ENCODE data around the gene MAML2. TPM values are rescaled to one million over a fixed set of nuclear protein-coding genes. Genes with fewer than 3 reads are reported as not detected.

Gene MAML2
- total and polyA plus RNA-seq, 9 of the 15 experiments (the other 6 are each of a cell fraction or from before 2014, with no cell fraction given), result 0.79 to 6.8 (median 4.8) TPM

DNA sequence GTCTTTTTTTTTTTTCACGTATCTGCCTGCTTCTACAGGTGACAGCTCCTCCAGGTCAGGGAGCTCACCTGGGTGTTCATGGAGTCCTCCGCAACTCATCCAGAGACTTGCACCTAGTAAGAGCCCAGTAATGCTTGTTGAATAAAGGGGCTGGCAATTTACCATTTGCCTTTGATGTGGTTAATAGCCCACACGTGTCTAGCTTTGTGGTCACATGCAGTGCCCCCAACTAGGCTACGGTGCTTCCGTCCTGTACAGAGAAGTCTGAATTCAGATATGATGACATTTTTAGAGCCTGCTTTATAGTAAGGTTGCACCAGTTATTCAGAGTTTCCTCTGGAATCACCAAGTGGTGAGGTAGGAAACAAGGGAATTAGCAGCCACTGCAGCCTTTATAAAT lies 219.7 kb downstream of the MAML2 start:
- Histone ChIP-seq H3K9me3 (replicated peaks; ENCODE audit: control insufficient read depth, insufficient read depth, low read depth, low read length) (no peaks in the 10 kb centered on the region), H3K79me2 (ENCODE audit: control insufficient read depth, insufficient read depth, low read length) (no peaks in the 10 kb centered on the region), H4K20me1 (replicated peaks; ENCODE audit: control insufficient read depth, insufficient read depth, low read length) (no peaks in the 10 kb centered on the region), H3K4me2 (ENCODE audit: insufficient read depth, low read length) (no peak overlapping the region), H2AFZ (ENCODE audit: low read depth, low read length) (no peak overlapping the region), H3K27ac (ENCODE audit: extremely low read depth, low read depth, low read length) (no peak overlapping the region), H3K4me1 (replicated peaks in 1 of 2; ENCODE audit: control insufficient read depth in 2 of 2, insufficient read depth in 2 of 2, low read length in 2 of 2) (no peaks in the 10 kb centered on the region), H3K4me3 (no peak overlapping the region), H3K36me3 (ENCODE audit: control insufficient read depth, insufficient read depth, low read length) (no peaks in the 10 kb centered on the region), H3K9me1 (ENCODE audit: control insufficient read depth, insufficient read depth, low read length) (no peaks in the 10 kb centered on the region), H3K27me3 (ENCODE audit: control insufficient read depth in 2 of 2, insufficient read depth in 2 of 2, low read length in 2 of 2) (no peaks in the 10 kb centered on the region), H3K9ac (ENCODE audit: insufficient read depth in 1 of 2, low read depth in 2 of 2, low read length in 2 of 2) (no peak overlapping the region)
- in situ Hi-C loops (cut with MboI) (no loop called here), intact Hi-C loops (cut with micrococcal nuclease) (no loop called here)
- FAIRE-seq (no peak), DNase-seq (ENCODE audit: extremely low read depth in 1 of 4, low spot score in 3 of 4) (no peak), ATAC-seq (no peak)
- ChIA-PET CTCF (ENCODE audit: low intra/inter-chr PET ratio) (no interaction called here), POLR2A (no interaction called here)
- BruUV-seq (replicated peaks), result no TSS peak
- WGBS (ENCODE audit: insufficient coverage, low coverage, missing lambda C conversion rate), result 64% methylated on average over 5 of the region's 5 CpGs
- no peak for TF ChIP-seq SNRNP70 (optimal IDR thresholded peaks at IDR 0.05; ENCODE audit: low read depth, low read length)
- no peak for TF ChIP-seq ZNF184 (CRISPR knock-in tag; IDR thresholded peaks at IDR 0.05)
- no peak for TF ChIP-seq YBX1 (IDR thresholded peaks at IDR 0.05)
- TF ChIP-seq PCBP2 (IDR thresholded peaks at IDR 0.05; ENCODE audit: low read depth, low read length, poor library complexity, severe bottlenecking), result no peak
- TF ChIP-seq, protein P1, sequence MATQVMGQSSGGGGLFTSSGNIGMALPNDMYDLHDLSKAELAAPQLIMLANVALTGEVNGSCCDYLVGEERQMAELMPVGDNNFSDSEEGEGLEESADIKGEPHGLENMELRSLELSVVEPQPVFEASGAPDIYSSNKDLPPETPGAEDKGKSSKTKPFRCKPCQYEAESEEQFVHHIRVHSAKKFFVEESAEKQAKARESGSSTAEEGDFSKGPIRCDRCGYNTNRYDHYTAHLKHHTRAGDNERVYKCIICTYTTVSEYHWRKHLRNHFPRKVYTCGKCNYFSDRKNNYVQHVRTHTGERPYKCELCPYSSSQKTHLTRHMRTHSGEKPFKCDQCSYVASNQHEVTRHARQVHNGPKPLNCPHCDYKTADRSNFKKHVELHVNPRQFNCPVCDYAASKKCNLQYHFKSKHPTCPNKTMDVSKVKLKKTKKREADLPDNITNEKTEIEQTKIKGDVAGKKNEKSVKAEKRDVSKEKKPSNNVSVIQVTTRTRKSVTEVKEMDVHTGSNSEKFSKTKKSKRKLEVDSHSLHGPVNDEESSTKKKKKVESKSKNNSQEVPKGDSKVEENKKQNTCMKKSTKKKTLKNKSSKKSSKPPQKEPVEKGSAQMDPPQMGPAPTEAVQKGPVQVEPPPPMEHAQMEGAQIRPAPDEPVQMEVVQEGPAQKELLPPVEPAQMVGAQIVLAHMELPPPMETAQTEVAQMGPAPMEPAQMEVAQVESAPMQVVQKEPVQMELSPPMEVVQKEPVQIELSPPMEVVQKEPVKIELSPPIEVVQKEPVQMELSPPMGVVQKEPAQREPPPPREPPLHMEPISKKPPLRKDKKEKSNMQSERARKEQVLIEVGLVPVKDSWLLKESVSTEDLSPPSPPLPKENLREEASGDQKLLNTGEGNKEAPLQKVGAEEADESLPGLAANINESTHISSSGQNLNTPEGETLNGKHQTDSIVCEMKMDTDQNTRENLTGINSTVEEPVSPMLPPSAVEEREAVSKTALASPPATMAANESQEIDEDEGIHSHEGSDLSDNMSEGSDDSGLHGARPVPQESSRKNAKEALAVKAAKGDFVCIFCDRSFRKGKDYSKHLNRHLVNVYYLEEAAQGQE (IDR thresholded peaks at IDR 0.05; ENCODE audit: borderline replicate concordance), result no peak
- TF ChIP-seq, protein P1 (CRISPR knock-in tag; IDR thresholded peaks at IDR 0.05; ENCODE audit: low read depth), result no peak
- no peak for TF ChIP-seq TCF7 (IDR thresholded peaks at IDR 0.05; ENCODE audit: borderline replicate concordance)
- TF ChIP-seq CSDE1 (IDR thresholded peaks at IDR 0.05), result no peak
- TF ChIP-seq PRMT5 (CRISPR knock-in tag; IDR thresholded peaks at IDR 0.05), result no peak
- no peak for TF ChIP-seq ETS2 (tag; IDR thresholded peaks at IDR 0.05; ENCODE audit: borderline replicate concordance, poor library complexity, severe bottlenecking)
- TF ChIP-seq ZBTB5 (IDR thresholded peaks at IDR 0.05), result no peak
- no peak for TF ChIP-seq TAF1 (IDR thresholded peaks at IDR 0.05; ENCODE audit: control insufficient read depth, extremely low read depth, insufficient read depth, low read length, severe bottlenecking)
- TF ChIP-seq EGR1 (conservative IDR thresholded peaks at IDR 0.05), result no peak
- TF ChIP-seq U2AF2 (optimal IDR thresholded peaks at IDR 0.05; ENCODE audit: low read depth, low read length), result no peak
- no peak for TF ChIP-seq FOXJ3 (CRISPR knock-in tag; IDR thresholded peaks at IDR 0.05)
- no peak for TF ChIP-seq ELF2 (CRISPR knock-in tag; IDR thresholded peaks at IDR 0.05)

Measured in K562 (cell line).